IMR-90 (cell line): Measurements from ENCODE around the gene SYNJ2BP. TPM values are rescaled to one million over a fixed set of nuclear protein-coding genes. Genes with fewer than 3 reads are reported as not detected.
"Not testable (repeated sequence)": the region's sequence is repeated elsewhere in the genome, so short reads cannot be mapped to it uniquely, and the experiment has no call there.

Experiments
- ATAC-seq: fragments of 200-7000 bp; cut with Tn5 transposase; 2 replicates; pipeline ENCODE4 v1.9.1; 2020; ENCODE audit warnings: low read depth, mild to moderate bottlenecking, moderate library complexity
- BruUV-seq: library from RNA; stranded (reverse); fragments of 400-500 nt; replicated peaks from 2 replicates; lab custom pipeline; 2021; lab: Mats Ljungman, UMichigan
- CTCF ChIA-PET: fragments of 300-600 bp; formaldehyde crosslinking; extraction: SDS; loops from one replicate; lab custom pipeline; 2021; ENCODE audit warnings: antibody characterized with exemption; lab: Yijun Ruan, JAX
- POLR2A ChIA-PET: fragments of 300-600 bp; sonication (Branson Sonifier 250); formaldehyde crosslinking; loops from one replicate; lab custom pipeline; 2022; ENCODE audit warnings: antibody characterized with exemption; ENCODE audit not compliant: unreplicated experiment; lab: Charles Lee
- DNase-seq: peaks from one replicate; pipeline ENCODE4 v3.0.0; 2013
- H2AFZ ChIP-seq: replicated peaks from 2 replicates; pipeline ENCODE3; 2013; ENCODE audit warnings: low read length, mild to moderate bottlenecking; ENCODE audit not compliant: poor library complexity
- H2AK5ac ChIP-seq: 2 replicates; pipeline ENCODE4 v1.6.1; 2013; ENCODE audit warnings: low read depth, low read length, inconsistent platforms
- H2AK9ac ChIP-seq: replicated peaks from 2 replicates; pipeline ENCODE3; 2013; ENCODE audit warnings: mild to moderate bottlenecking, low read depth, low read length, moderate library complexity; ENCODE audit not compliant: poor library complexity
- H2BK120ac ChIP-seq: 2 replicates; pipeline ENCODE4 v1.6.1; 2013; ENCODE audit warnings: low read depth, low read length, inconsistent platforms
- H2BK15ac ChIP-seq: 3 replicates; pipeline ENCODE4 v1.6.1; 2013; ENCODE audit warnings: low read depth, low read length, inconsistent platforms
- H2BK20ac ChIP-seq: 2 replicates; pipeline ENCODE4 v1.6.1; 2013; ENCODE audit warnings: low read depth, mild to moderate bottlenecking, inconsistent platforms, low read length, moderate library complexity
- H2BK5ac ChIP-seq: 2 replicates; pipeline ENCODE4 v1.6.1; 2013; ENCODE audit warnings: mild to moderate bottlenecking, low read depth, low read length, inconsistent platforms; ENCODE audit not compliant: poor library complexity, severe bottlenecking
- H3K14ac ChIP-seq: replicated peaks from 2 replicates; pipeline ENCODE4 v1.6.1; 2013; ENCODE audit warnings: low read depth, low read length, inconsistent platforms
- H3K18ac ChIP-seq: 2 replicates; pipeline ENCODE4 v1.6.1; 2013; ENCODE audit warnings: low read depth, low read length, control low read depth
- H3K23ac ChIP-seq: 2 replicates; pipeline ENCODE4 v1.6.1; 2013; ENCODE audit warnings: low read depth, low read length, inconsistent platforms
- H3K27ac ChIP-seq: 2 replicates; pipeline ENCODE4 v1.5.1; 2013; ENCODE audit warnings: mild to moderate bottlenecking, control low read depth, low read length; ENCODE audit not compliant: insufficient read depth
- H3K27me3 ChIP-seq: 2 replicates; pipeline ENCODE4 v1.6.1; 2013; ENCODE audit warnings: low read length; ENCODE audit not compliant: control insufficient read depth, insufficient read depth
- H3K36me3 ChIP-seq: 2 replicates; pipeline ENCODE4 v1.6.1; 2013; ENCODE audit warnings: low read length, mixed read lengths; ENCODE audit not compliant: control insufficient read depth, insufficient read depth
- H3K4ac ChIP-seq: 2 replicates; pipeline ENCODE4 v1.6.1; 2013; ENCODE audit warnings: low read depth, low read length, inconsistent platforms
- H3K4me1 ChIP-seq: 2 replicates; pipeline ENCODE4 v1.6.1; 2013; ENCODE audit warnings: low read length, mixed read lengths; ENCODE audit not compliant: control insufficient read depth, insufficient read depth
- H3K4me2 ChIP-seq: 2 replicates; pipeline ENCODE4 v1.6.1; 2013; ENCODE audit warnings: low read depth, mild to moderate bottlenecking, control low read depth, low read length, moderate library complexity
- H3K4me3 ChIP-seq: 2 replicates; pipeline ENCODE4 v1.5.1; 2013; ENCODE audit warnings: low read depth, mild to moderate bottlenecking, control low read depth, low read length, moderate library complexity; ENCODE audit not compliant: insufficient read depth
- H3K56ac ChIP-seq: 2 replicates; pipeline ENCODE4 v1.6.1; 2013; ENCODE audit warnings: low read length, inconsistent platforms; ENCODE audit not compliant: insufficient read depth; ENCODE audit errors: extremely low read depth
- H3K79me1 ChIP-seq, 2 experiments: 2 replicates each; pipeline ENCODE4 v1.6.1; 2013; ENCODE audit warnings: low read length in 2 of 2, inconsistent platforms in 1 of 2, low read depth in 1 of 2
- H3K9ac ChIP-seq: 2 replicates; pipeline ENCODE4 v1.6.1; 2013; ENCODE audit warnings: low read depth, low read length, control low read depth
- H3K9me1 ChIP-seq: 2 replicates; pipeline ENCODE4 v1.6.1; 2013; ENCODE audit warnings: low read length, inconsistent platforms; ENCODE audit not compliant: insufficient read depth
- H3K9me3 ChIP-seq: 2 replicates; pipeline ENCODE4 v1.6.1; 2013; ENCODE audit warnings: low read length; ENCODE audit not compliant: control insufficient read depth, insufficient read depth
- H4K20me1 ChIP-seq: 2 replicates; pipeline ENCODE4 v1.6.1; 2013; ENCODE audit warnings: low read length, inconsistent platforms; ENCODE audit not compliant: insufficient read depth
- H4K5ac ChIP-seq: 2 replicates; pipeline ENCODE4 v1.6.1; 2013; ENCODE audit warnings: mild to moderate bottlenecking, low read depth, low read length, control low read depth
- H4K8ac ChIP-seq, 2 experiments: 2 replicates each; pipeline ENCODE4 v1.6.1; 2013; ENCODE audit warnings: low read depth in 2 of 2, low read length in 2 of 2, control low read depth in 1 of 2, inconsistent platforms in 1 of 2
- H4K91ac ChIP-seq: 2 replicates; pipeline ENCODE4 v1.6.1; 2013; ENCODE audit warnings: low read depth, low read length, inconsistent platforms; ENCODE audit not compliant: insufficient read depth
- WGBS, 2 experiments: methylation state at CpG; one replicate each; pipeline versions ENCODE4 v1.1.5 to v1.1.7; 2013; ENCODE audit warnings: missing lambda C conversion rate in 2 of 2; ENCODE audit not compliant: insufficient read length in 1 of 2; ENCODE audit errors: extremely low coverage in 2 of 2; 5-methylcytosine and 5-hydroxymethylcytosine counted together
- dilution Hi-C: fragments of 300-500 bp; cut with HindIII; formaldehyde crosslinking; loops from one replicate; pipeline ENCODE4 v1.14.3; 2018; ENCODE audit warnings: low sequenced_read_pairs; ENCODE audit not compliant: unreplicated experiment
- in situ Hi-C: fragments of 300-500 bp; cut with MboI; formaldehyde crosslinking; loops from 3 replicates; pipeline ENCODE4 v1.14.3; 2019; ENCODE audit warnings: low sequenced_read_pairs, inconsistent platforms, mixed read lengths
- intact Hi-C: fragments of 100-400 bp; cut with micrococcal nuclease; formaldehyde crosslinking; loops from 2 replicates; pipeline ENCODE4 v1.10.0; 2022
- polyA plus RNA-seq, 3 experiments: library from polyadenylated mRNA; depleted of rRNA; stranded (reverse); fragments of >200 nt; gene quantifications; 2 replicates each; pipeline ENCODE4 v1.2.3, GENCODE V29; 2012; ENCODE audit warnings: low replicate concordance in 1 of 3
- total RNA-seq: library from RNA; depleted of rRNA; stranded (reverse); fragments of >200 nt; gene quantifications from 2 replicates; pipeline ENCODE4 v1.2.3, GENCODE V29; 2012

SYNJ2BP gene
- total and polyA plus RNA-seq, 2 of the 4 experiments (the other 2 are of a cell fraction): 10.0 to 25.5 TPM

DNA sequence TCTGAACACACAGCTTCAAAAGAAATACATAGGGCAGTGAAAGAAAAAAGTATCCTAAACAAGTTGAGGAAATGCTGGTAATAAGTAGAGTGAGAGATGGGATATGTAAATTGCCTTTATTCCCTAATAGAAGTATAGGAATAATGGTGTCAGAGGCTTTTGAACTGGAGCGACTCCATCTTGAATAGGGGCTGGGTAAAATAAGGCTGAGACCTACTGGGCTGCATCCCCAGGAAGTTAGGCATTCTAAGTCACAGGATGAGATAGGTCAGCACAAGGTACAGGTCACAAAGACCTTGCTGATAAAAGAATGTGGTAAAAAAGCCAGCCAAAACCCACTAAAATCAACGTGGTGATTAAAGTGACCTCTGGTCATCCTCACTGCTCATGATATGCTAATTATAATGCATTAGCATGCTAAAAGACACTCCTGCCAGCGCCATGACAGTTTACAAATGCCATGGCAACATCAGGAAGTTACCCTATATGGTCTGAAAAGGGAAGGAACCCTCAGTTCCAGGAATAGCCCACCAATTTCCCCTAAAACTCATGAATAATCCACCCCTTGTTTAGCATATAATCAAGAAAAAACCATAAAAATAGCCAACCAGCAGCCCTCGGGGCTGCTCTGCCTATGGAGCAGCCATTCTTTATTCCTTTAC lies 2.5 kb upstream of the SYNJ2BP start:
- H3K79me1 ChIP-seq: peaks cover 7 to 13% of the 10 kb centered on the region in 2 experiments; a peak in 3 of 4 replicates
- H3K9me3 ChIP-seq, H3K9me1 ChIP-seq, H3K4ac ChIP-seq, DNase-seq, dilution Hi-C loops, H2AFZ ChIP-seq, intact Hi-C loops, in situ Hi-C loops, BruUV-seq, H3K56ac ChIP-seq, H2BK120ac ChIP-seq, H2BK15ac ChIP-seq, H4K5ac ChIP-seq, H2BK20ac ChIP-seq, H3K4me3 ChIP-seq, H3K4me1 ChIP-seq, H3K23ac ChIP-seq, ATAC-seq, H3K9ac ChIP-seq, H3K27ac ChIP-seq, H2AK9ac ChIP-seq, H4K91ac ChIP-seq, H3K27me3 ChIP-seq, POLR2A ChIA-PET, CTCF ChIA-PET, H3K18ac ChIP-seq, H3K14ac ChIP-seq, H2BK5ac ChIP-seq, H4K20me1 ChIP-seq, H3K36me3 ChIP-seq, H3K4me2 ChIP-seq, H2AK5ac ChIP-seq, H4K8ac ChIP-seq: not testable (repeated sequence)
- no CpG with 5 or more reads among the region's 4 CpGs for WGBS, 2 experiments
